GM12892 (cell line): ENCODE results near the gene HES3.

Experiments
- POLR2A ChIP-seq: IDR thresholded peaks from 2 replicates; pipeline ENCODE4 v1.6.1; 2011; ENCODE audit warnings: low read depth, low read length, control low read depth
- POLR2AphosphoS5 ChIP-seq: IDR thresholded peaks from 2 replicates; pipeline ENCODE4 v1.6.1; 2011; ENCODE audit warnings: low read depth, low read length, control low read depth
- TAF1 ChIP-seq: IDR thresholded peaks from 2 replicates; pipeline ENCODE4 v1.6.1; 2011; ENCODE audit warnings: low read depth, mild to moderate bottlenecking, control low read depth, low read length, borderline replicate concordance

- TF ChIP-seq POLR2AphosphoS5 = no peak
- no peak for TF ChIP-seq POLR2A
- no peak for TF ChIP-seq TAF1
These were observed 27.0 kb downstream of the HES3 start for GRCh38 chr1:6271006-6271405.
